Upper lobe of right lung (tissue), 1 donor: ENCODE data around the gene FGD5. TPM values are rescaled to one million over a fixed set of nuclear protein-coding genes. Genes with fewer than 3 reads are reported as not detected.

Experiments used
- ATAC-seq: fragments of 200-7000 bp; cut with Tn5 transposase; one replicate; pipeline ENCODE4 v1.9.1; 2020; ENCODE audit warnings: mild to moderate bottlenecking, moderate library complexity
- DNase-seq: peaks from one replicate; pipeline ENCODE4 v3.0.0-alpha.2; 2020
- H3K27ac ChIP-seq: fragments of 200-600 bp; one replicate; pipeline ENCODE4 v1.8.0; 2022
- H3K27me3 ChIP-seq: fragments of 200-600 bp; one replicate; pipeline ENCODE4 v1.8.0; 2022; ENCODE audit warnings: mild to moderate bottlenecking
- H3K36me3 ChIP-seq: fragments of 200-600 bp; one replicate; pipeline ENCODE4 v1.8.0; 2022
- H3K4me1 ChIP-seq: fragments of 200-600 bp; one replicate; pipeline ENCODE4 v1.8.0; 2022
- H3K4me3 ChIP-seq: fragments of 200-600 bp; one replicate; pipeline ENCODE4 v1.8.0; 2022; ENCODE audit warnings: mild to moderate bottlenecking
- H3K9me3 ChIP-seq: fragments of 200-600 bp; one replicate; pipeline ENCODE4 v1.8.0; 2022
- intact Hi-C: fragments of 100-400 bp; cut with DNase I; formaldehyde crosslinking; loops from one replicate; pipeline ENCODE4 v1.11.0; 2022
- total RNA-seq: library from RNA; stranded (reverse); fragmentation: NEBNext Ultra II Directional; extraction: Animal tissue kit (Norgen Biotek cat#: 25700); gene quantifications from one replicate; pipeline ENCODE4 v1.2.1, GENCODE V29; 2021
- TF ChIP-seq, protein P1 (sequence below): fragments of 200-600 bp; IDR thresholded peaks from one replicate; pipeline ENCODE4 v1.8.0; 2022; ENCODE audit warnings: antibody characterized with exemption
- donor health status: DM: no; HTN: yes; CAD: no; lungs with severe emphysema.

Gene FGD5
- total RNA-seq, 1 donor from 2014 or later = 84.2 TPM

DNA sequence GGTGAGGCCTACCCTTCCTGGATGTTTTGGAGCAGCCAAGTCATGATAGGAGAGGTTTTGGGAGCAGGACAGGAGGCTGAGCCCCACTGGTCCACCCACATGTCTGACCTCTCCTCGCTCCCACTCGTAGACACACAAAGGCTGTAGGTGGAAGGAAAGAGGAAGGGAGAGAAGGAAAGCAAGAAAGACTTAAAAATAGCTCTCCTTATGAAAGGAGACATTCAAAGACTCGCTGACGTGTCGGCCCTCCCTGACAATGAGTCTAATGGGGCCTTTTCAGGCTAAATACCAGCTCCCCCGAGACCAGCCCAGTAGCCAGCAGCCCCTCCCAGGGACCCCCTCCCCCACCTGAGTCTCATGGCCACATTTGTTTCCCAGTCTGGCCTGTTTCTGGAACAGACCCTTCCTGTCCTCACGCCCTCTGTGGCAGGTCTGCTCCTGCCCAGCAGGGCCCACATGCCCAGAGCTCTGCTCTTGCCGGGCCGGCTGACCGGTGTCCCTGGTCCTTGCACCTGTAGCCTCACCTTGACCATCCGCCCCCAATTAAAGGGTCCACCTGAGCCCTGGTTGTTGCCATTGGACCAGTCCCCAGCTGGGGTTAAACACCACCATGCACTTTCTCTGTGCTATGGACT, 49.3 kb downstream of the FGD5 start:
- no peak overlapping the region for H3K27ac ChIP-seq
- peak; percentile 52 for ATAC-seq
- no peaks in the 10 kb centered on the region for H3K9me3 ChIP-seq
- H3K4me1 ChIP-seq = peaks cover 19% of the 10 kb centered on the region
- intact Hi-C loops = no loop called here
- TF ChIP-seq, protein P1, sequence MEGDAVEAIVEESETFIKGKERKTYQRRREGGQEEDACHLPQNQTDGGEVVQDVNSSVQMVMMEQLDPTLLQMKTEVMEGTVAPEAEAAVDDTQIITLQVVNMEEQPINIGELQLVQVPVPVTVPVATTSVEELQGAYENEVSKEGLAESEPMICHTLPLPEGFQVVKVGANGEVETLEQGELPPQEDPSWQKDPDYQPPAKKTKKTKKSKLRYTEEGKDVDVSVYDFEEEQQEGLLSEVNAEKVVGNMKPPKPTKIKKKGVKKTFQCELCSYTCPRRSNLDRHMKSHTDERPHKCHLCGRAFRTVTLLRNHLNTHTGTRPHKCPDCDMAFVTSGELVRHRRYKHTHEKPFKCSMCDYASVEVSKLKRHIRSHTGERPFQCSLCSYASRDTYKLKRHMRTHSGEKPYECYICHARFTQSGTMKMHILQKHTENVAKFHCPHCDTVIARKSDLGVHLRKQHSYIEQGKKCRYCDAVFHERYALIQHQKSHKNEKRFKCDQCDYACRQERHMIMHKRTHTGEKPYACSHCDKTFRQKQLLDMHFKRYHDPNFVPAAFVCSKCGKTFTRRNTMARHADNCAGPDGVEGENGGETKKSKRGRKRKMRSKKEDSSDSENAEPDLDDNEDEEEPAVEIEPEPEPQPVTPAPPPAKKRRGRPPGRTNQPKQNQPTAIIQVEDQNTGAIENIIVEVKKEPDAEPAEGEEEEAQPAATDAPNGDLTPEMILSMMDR = no peak
- no peak overlapping the region for H3K4me3 ChIP-seq
- H3K27me3 ChIP-seq = no peaks in the 10 kb centered on the region
- DNase-seq = peak; percentile 40
- no peaks in the 10 kb centered on the region for H3K36me3 ChIP-seq

DNA sequence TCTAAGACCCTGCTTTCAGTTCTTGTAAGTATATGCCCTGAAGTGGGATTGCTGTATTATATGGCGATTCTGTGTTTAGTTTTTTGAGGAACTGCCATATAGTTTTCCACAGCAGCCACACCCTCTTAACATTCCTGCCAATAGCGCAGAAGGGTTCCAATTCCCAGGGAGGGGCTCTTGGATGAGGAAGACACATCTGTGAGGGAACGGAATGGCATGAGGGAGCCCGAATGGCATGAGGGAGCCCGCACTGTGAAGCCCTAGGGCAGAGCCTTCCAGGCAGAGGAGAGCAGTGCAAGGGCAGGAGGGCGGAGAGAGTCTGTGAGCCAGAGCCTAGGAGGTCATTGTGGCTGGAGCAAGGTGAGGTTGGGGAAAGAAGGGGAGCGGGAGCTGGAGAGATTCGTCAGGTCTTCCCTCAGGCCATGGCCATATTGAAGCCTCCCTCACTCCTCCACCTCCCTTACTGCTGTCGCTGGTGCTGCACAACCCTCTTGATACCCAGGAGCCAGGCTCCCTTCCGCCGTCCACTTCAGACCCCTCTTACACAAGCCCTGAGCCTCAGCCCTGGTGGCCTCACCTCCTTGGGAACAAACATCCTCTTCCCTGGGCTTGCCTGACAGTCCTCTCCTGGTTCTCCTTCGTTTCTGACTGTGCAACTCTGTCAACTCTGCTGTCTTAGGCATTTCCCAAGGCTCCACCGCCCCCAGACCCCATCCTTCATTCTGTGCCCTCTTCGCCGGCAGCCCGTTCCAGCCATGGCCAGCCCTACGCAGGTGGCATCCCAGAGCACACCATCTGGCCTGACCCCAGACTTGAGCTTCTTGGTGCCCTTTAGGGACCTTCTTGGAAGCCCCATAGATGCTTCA, 51.4 kb downstream of the FGD5 start:
- Histone ChIP-seq H3K27me3 (no peaks in the 10 kb centered on the region), H3K4me1 (peaks cover 13% of the 10 kb centered on the region), H3K4me3 (no peak overlapping the region), H3K9me3 (no peaks in the 10 kb centered on the region), H3K36me3 (no peaks in the 10 kb centered on the region), H3K27ac (peak overlapping the region; percentile 8)
- TF ChIP-seq, protein P1 = no peak
- intact Hi-C loops = no loop called here
- peak; percentile 35 for DNase-seq
- ATAC-seq = no peak

DNA sequence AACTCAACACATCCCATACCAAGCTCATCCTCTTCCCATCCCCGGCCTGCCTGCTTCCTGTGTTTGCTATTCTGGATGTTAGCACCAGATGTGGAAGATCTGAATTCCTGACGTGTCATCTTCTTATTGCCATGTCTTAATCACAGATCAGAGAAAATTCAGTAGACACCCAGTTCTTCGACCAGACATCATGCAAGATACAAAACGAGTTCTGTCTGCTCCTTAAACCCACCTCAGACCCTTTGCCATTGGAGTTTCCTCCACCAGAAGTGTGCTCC, 52.0 kb downstream of the FGD5 start:
- ATAC-seq (no peak), DNase-seq (no peak)
- Histone ChIP-seq H3K4me1 (peaks cover 13% of the 10 kb centered on the region), H3K27me3 (no peaks in the 10 kb centered on the region), H3K9me3 (no peaks in the 10 kb centered on the region), H3K4me3 (no peak overlapping the region), H3K36me3 (no peaks in the 10 kb centered on the region), H3K27ac (peak overlapping the region; percentile 8)
- TF ChIP-seq, protein P1 = no peak
- intact Hi-C loops = no loop called here

DNA sequence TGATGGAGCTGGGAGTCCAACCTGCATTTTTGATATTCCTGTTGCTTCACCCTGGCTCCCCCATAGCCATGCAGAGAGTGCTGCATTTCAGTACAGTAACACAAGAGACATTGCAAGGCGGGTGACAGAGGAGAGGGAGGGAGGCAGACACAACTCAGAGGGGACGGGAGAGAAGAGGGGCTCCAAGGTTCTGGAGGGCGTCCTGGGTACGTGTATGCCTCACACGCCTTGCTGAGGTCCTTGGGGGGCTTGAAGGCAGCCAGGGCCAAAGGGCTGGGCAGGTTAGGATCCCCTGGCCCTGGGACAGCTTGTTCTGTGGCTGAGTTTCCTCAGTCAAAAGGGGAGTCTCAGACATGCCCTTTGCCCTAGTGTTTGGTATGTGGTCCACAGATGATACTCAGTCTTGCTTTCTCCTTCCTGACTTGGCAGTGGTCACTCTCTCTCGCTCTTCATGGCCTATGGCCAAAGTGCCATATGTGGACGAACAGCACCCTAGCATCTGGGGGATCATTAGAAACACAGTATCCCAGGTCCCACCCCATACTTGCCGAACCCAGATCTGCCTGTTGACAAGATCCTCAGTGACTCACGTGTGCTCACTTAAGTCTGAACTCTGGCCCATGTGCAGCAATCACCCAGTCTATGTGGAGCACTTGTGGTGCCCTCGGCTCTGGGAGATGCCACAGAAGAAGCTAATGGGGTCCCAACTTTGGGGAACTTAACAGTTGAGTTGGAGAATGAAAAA, 52.9 kb downstream of the FGD5 start:
- Histone ChIP-seq H3K4me3 (no peak overlapping the region), H3K9me3 (no peaks in the 10 kb centered on the region), H3K36me3 (no peaks in the 10 kb centered on the region), H3K27me3 (no peaks in the 10 kb centered on the region), H3K4me1 (peaks cover 16% of the 10 kb centered on the region), H3K27ac (peak overlapping the region; percentile 8)
- DNase-seq (peak; percentile 46), ATAC-seq (no peak)
- TF ChIP-seq, protein P1 = no peak
- intact Hi-C loops = no loop called here

DNA sequence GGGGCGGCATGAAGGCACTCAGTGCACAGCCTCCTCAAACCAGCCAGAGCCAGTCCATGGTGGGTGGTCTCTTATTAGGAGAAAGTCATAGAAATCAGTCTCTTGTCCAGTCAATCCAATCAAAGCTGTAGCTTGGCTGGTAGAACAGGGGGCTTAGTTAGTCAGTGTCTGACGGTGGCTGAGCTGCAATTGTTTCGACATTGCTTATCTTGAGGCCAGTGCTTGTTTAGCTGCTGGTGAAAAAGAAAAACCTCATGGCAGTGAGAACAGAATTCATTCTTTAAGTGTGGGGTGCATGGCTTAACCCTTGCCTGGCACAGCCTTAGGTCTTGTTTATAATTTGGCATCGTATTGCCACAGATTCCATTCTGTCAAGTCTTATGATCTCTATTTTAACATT, 53.9 kb downstream of the FGD5 start:
- no peaks in the 10 kb centered on the region for H3K27me3 ChIP-seq
- peak overlapping the region; percentile 8 for H3K27ac ChIP-seq
- TF ChIP-seq, protein P1 = no peak
- no peak overlapping the region for H3K4me3 ChIP-seq
- DNase-seq (no peak), ATAC-seq (no peak)
- H3K9me3 ChIP-seq = no peaks in the 10 kb centered on the region
- H3K36me3 ChIP-seq = no peaks in the 10 kb centered on the region
- intact Hi-C loops = no loop called here
- peaks cover 27% of the 10 kb centered on the region for H3K4me1 ChIP-seq
